Neural cell (in vitro differentiated cells): ENCODE measurements around the gene ACTG2.

ENCODE experiments used
- CTCF ChIP-seq: fragments of 450-650 bp; IDR thresholded peaks from 2 replicates; pipeline ENCODE4 v1.5.1; 2014; ENCODE audit warnings: antibody characterized with exemption, mild to moderate bottlenecking, moderate library complexity; ENCODE audit not compliant: poor library complexity, severe bottlenecking
- EP300 ChIP-seq: fragments of 450-650 bp; conservative IDR thresholded peaks from 2 replicates; pipeline ENCODE4 v1.6.1; 2014; ENCODE audit warnings: antibody characterized with exemption, mild to moderate bottlenecking, moderate library complexity; ENCODE audit not compliant: poor library complexity, severe bottlenecking
- EZH2 ChIP-seq: fragments of 200-600, 300-800 bp; shearing (Covaris generic), sonication (generic); IDR thresholded peaks from 2 replicates; pipeline ENCODE4 v1.6.1; 2014; ENCODE audit warnings: antibody characterized with exemption, low read length, borderline replicate concordance, mild to moderate bottlenecking; ENCODE audit not compliant: insufficient read depth, poor library complexity, severe bottlenecking
- POLR2AphosphoS5 ChIP-seq: IDR thresholded peaks from 2 replicates; pipeline ENCODE4 v1.6.1; 2012
- SMC3 ChIP-seq: fragments of 450-650 bp; conservative IDR thresholded peaks from 2 replicates; pipeline ENCODE4 v1.6.1; 2014; ENCODE audit warnings: antibody characterized with exemption, mild to moderate bottlenecking, moderate library complexity; ENCODE audit not compliant: poor library complexity
- TAF1 ChIP-seq: IDR thresholded peaks from 2 replicates; pipeline ENCODE4 v1.6.1; 2012; ENCODE audit warnings: low read depth
- TF ChIP-seq, protein P1 (sequence below): IDR thresholded peaks from 2 replicates; pipeline ENCODE4 v1.6.1; 2012; ENCODE audit warnings: borderline replicate concordance

GRCh38 chr2:73919596-73920228 lies 26.9 kb downstream of the ACTG2 start:
- TF ChIP-seq POLR2AphosphoS5, result no peak
- no peak for TF ChIP-seq CTCF
- TF ChIP-seq TAF1, result no peak
- no peak for TF ChIP-seq SMC3
- no peak for TF ChIP-seq EP300
- TF ChIP-seq, protein P1, sequence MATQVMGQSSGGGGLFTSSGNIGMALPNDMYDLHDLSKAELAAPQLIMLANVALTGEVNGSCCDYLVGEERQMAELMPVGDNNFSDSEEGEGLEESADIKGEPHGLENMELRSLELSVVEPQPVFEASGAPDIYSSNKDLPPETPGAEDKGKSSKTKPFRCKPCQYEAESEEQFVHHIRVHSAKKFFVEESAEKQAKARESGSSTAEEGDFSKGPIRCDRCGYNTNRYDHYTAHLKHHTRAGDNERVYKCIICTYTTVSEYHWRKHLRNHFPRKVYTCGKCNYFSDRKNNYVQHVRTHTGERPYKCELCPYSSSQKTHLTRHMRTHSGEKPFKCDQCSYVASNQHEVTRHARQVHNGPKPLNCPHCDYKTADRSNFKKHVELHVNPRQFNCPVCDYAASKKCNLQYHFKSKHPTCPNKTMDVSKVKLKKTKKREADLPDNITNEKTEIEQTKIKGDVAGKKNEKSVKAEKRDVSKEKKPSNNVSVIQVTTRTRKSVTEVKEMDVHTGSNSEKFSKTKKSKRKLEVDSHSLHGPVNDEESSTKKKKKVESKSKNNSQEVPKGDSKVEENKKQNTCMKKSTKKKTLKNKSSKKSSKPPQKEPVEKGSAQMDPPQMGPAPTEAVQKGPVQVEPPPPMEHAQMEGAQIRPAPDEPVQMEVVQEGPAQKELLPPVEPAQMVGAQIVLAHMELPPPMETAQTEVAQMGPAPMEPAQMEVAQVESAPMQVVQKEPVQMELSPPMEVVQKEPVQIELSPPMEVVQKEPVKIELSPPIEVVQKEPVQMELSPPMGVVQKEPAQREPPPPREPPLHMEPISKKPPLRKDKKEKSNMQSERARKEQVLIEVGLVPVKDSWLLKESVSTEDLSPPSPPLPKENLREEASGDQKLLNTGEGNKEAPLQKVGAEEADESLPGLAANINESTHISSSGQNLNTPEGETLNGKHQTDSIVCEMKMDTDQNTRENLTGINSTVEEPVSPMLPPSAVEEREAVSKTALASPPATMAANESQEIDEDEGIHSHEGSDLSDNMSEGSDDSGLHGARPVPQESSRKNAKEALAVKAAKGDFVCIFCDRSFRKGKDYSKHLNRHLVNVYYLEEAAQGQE, result no peak
- TF ChIP-seq EZH2, result no peak
